DOHH2 (cell line): Measurements from ENCODE around the gene CDKN2AIP.

ENCODE experiments used
- CTCF ChIP-seq: fragments of 200-600 bp; sonication (generic); IDR thresholded peaks from one replicate; pipeline ENCODE4 v1.5.1; 2014; ENCODE audit warnings: antibody characterized with exemption, mild to moderate bottlenecking, low read depth, low read length; ENCODE audit not compliant: poor library complexity, severe bottlenecking
- EZH2phosphoT487 ChIP-seq: fragments of 200-600 bp; sonication (generic); IDR thresholded peaks from 2 replicates; pipeline ENCODE4 v1.6.1; 2017; ENCODE audit warnings: borderline replicate concordance, mild to moderate bottlenecking, antibody characterized with exemption, low read length, moderate library complexity, mixed read lengths

DNA sequence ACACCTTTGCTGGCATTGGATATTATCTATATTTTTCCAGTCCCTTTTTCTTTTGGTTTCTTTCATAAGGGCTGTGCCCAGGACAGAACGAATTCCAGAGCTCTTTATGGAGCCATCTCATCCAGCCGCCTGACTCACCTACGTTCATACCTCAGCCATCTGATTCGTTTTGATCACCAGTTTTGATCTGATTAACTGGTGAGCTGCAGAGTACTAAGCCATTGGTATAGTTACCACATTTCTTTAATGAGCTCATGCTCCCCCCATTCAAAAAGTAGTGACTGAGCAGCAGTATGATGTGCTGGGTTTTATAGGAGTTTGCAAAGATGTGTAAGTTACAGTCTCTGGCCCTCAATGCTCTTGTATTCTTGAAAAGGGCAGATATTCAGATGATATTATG lies 43.0 kb upstream of the CDKN2AIP start:
- TF ChIP-seq CTCF (no peak), EZH2phosphoT487 (no peak)
